Osteocyte (in vitro differentiated cells): Measurements from ENCODE around the gene GPHB5. TPM values are rescaled to one million over a fixed set of nuclear protein-coding genes. Genes with fewer than 3 reads are reported as not detected.

Source experiments
- DNase-seq: peaks from one replicate; pipeline ENCODE4 v3.0.0; 2021; ENCODE audit warnings: mixed read lengths; ENCODE audit not compliant: unreplicated experiment; ENCODE audit errors: extremely low spot score
- H3K27ac Mint-ChIP-seq: one replicate; pipeline ENCODE4 v1.8.0; 2021; ENCODE audit warnings: mild to moderate bottlenecking, mixed read lengths; ENCODE audit not compliant: unreplicated experiment
- H3K27me3 Mint-ChIP-seq: one replicate; pipeline ENCODE4 v1.8.0; 2021; ENCODE audit warnings: mixed read lengths; ENCODE audit not compliant: unreplicated experiment
- H3K36me3 Mint-ChIP-seq: one replicate; pipeline ENCODE4 v1.8.0; 2021; ENCODE audit warnings: mixed read lengths; ENCODE audit not compliant: unreplicated experiment
- H3K4me1 Mint-ChIP-seq: one replicate; pipeline ENCODE4 v1.8.0; 2021; ENCODE audit warnings: mixed read lengths; ENCODE audit not compliant: unreplicated experiment
- H3K4me3 Mint-ChIP-seq: one replicate; pipeline ENCODE4 v1.8.0; 2021; ENCODE audit warnings: mild to moderate bottlenecking, moderate library complexity, mixed read lengths; ENCODE audit not compliant: unreplicated experiment
- H3K9me3 Mint-ChIP-seq: one replicate; pipeline ENCODE4 v1.8.0; 2021; ENCODE audit warnings: mixed read lengths; ENCODE audit not compliant: unreplicated experiment
- CTCF ChIP-seq: fragments of 200-600 bp; sonication (generic); IDR thresholded peaks from 2 replicates; pipeline ENCODE4 v1.5.0; 2021; ENCODE audit warnings: antibody characterized with exemption, mild to moderate bottlenecking, moderate library complexity
- total RNA-seq: library from RNA; stranded (reverse); gene quantifications from 2 replicates; pipeline ENCODE4 v1.2.1, GENCODE V29; 2021

GPHB5 gene
- total RNA-seq, 1 donor from 2014 or later: not detected

DNA sequence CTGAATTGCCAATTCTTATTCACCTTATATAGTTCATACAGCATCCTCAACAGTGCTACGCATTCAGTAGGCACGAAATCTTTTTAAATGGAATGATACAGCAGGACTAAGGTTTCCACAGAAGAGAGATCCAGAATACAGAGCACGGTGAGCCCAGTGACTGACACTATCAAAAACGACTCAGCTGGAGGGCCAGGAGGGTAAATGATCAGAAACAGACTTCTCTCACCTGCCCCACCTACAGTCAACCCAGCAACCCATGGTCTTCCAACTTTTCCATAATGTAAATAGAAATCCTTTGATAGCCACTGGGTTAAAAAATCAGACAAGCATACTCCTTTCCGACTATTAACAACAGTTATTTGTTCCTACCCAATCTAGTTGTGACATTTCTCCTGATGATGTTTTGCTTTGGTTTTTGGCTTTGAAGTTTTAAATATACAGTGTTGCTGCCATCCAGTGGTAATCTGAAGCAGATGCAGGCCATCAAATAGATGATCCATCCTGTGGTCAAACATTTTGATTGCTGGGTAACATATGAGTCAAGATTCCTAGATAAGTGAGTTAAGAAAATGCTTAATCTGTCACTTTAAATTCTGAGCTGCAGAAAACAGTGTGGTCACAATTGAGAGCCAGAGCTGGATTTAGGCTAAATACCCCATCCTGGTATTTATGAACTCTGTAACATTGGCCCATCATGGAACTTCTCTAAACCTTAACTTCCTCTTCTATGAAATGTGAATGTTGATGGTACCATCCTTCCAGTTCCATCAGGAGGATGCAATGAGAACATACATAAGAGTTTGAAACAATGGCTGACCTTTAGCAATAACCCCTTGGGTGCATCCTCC, 42.0 kb downstream of the GPHB5 start:
- no peaks in the 10 kb centered on the region for H3K4me1 Mint-ChIP-seq
- no peak overlapping the region for H3K4me3 Mint-ChIP-seq
- no peak overlapping the region for H3K27ac Mint-ChIP-seq
- H3K36me3 Mint-ChIP-seq: peaks cover 14% of the 10 kb centered on the region
- no peaks in the 10 kb centered on the region for H3K9me3 Mint-ChIP-seq
- no peak for TF ChIP-seq CTCF
- H3K27me3 Mint-ChIP-seq: no peaks in the 10 kb centered on the region
- DNase-seq: no peak

GRCh38 chr14:63276016-63276415, 42.7 kb downstream of the GPHB5 start:
- Mint-ChIP-seq H3K4me1 (no peaks in the 10 kb centered on the region), H3K9me3 (no peaks in the 10 kb centered on the region), H3K27ac (no peak overlapping the region), H3K36me3 (peaks cover 14% of the 10 kb centered on the region), H3K4me3 (no peak overlapping the region), H3K27me3 (no peaks in the 10 kb centered on the region)
- no peak for DNase-seq
- no peak for TF ChIP-seq CTCF

DNA sequence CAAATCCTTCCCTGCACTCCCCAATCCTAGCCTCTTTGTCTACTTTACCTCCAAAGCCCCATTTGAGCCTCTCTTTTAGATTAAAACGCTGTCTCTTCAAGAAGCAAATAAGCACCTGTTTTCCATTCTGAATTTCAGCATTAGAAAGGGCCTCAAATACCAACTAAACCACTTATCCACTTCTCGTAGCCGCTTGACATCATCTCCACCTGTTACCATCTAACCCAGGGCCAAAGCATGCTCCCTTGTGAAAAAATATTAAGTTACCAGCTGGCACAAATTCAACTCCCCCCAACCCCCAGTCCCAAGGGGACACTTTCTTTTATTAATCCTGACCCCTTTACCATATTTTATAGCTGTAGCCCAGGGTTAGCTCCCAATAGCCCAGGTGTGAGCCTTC, 43.1 kb downstream of the GPHB5 start:
- H3K9me3 Mint-ChIP-seq: no peaks in the 10 kb centered on the region
- no peak for TF ChIP-seq CTCF
- no peak overlapping the region for H3K4me3 Mint-ChIP-seq
- H3K27ac Mint-ChIP-seq: no peak overlapping the region
- H3K27me3 Mint-ChIP-seq: no peaks in the 10 kb centered on the region
- DNase-seq: no peak
- H3K4me1 Mint-ChIP-seq: no peaks in the 10 kb centered on the region
- H3K36me3 Mint-ChIP-seq: peaks cover 13% of the 10 kb centered on the region

DNA sequence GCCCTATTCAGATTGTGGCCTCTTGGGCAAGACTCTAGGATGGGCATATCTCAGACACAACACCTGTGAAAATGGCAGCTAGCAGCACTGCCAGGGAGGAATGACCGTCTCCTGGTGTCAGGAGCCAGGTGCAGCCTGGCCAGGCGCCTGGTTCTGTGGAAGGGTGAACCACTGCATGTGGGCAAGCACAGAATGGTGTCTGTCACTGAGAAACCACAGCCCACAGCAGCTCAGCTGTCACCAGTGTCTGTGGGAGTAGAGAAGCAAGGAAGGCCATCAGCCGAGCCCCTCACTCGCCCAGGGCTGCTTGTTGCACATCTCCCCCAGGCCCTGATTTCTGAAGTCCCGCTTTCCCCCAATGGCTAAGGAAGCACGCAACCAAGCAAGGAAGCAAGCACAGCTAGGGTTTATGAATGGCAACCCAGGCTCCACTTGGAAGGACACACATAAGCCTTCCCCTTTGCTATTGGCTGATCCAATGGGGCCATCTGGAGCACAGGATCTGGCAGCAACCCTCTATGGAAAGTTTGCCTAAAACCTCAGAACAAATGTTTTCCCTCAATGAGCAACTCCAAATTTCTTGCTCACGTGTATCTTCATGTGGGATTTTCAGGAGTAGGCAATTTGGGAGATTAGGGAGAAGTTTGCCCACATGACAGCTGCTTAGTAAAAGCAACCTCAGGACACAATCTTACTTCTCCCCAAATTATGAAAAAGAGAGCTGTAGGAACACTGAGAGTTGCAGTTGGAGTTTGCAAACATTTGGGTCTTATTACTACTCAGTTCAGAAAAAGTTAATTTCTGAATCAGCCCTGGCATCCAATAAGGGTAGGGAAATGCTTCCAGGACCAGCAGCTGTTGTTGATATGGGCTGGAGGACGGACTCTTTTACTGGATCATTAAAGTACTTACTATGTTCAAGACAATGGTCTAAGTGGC, 44.7 kb downstream of the GPHB5 start:
- TF ChIP-seq CTCF: no peak
- H3K27me3 Mint-ChIP-seq: no peaks in the 10 kb centered on the region
- no peak overlapping the region for H3K27ac Mint-ChIP-seq
- peaks cover 23% of the 10 kb centered on the region for H3K36me3 Mint-ChIP-seq
- H3K4me3 Mint-ChIP-seq: no peak overlapping the region
- no peaks in the 10 kb centered on the region for H3K4me1 Mint-ChIP-seq
- no peaks in the 10 kb centered on the region for H3K9me3 Mint-ChIP-seq
- DNase-seq: no peak

DNA sequence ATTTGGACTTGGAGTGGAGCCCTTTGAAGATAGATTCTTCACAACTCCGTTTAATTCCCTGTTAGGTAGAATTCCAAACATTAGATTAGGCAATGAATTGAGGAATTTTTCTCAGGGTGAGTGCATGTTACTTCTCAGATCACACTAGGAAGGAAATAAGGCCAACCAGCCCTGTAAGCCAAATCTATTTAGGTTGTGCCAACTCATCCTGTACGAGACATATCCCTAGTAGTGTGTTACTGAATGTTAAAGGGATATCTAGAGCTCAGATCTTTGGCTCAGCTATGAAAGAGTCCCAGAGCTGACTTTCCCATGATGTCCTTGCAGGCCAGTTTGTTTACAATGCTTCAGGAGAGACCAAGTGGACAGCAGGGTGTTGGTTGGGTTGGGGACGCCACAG, 45.6 kb downstream of the GPHB5 start:
- Mint-ChIP-seq H3K4me1 (no peaks in the 10 kb centered on the region), H3K9me3 (no peaks in the 10 kb centered on the region), H3K27ac (no peak overlapping the region), H3K27me3 (no peaks in the 10 kb centered on the region), H3K36me3 (peaks cover 24% of the 10 kb centered on the region), H3K4me3 (no peak overlapping the region)
- no peak for DNase-seq
- TF ChIP-seq CTCF: no peak
